H1 (cell line): Measurements from ENCODE around the gene DENND4A. TPM values are rescaled to one million over a fixed set of nuclear protein-coding genes. Genes with fewer than 3 reads are reported as not detected.

Experiments
- SIX5 ChIP-seq: IDR thresholded peaks from 2 replicates; pipeline ENCODE4 v1.6.1; 2011; ENCODE audit warnings: mild to moderate bottlenecking, low read depth, low read length
- polyA plus RNA-seq, 7 experiments: library from polyadenylated mRNA; depleted of rRNA in 3 of 7; stranded (reverse) in 5 of 7; unstranded in 2 of 7; fragments of >200 nt in 5 of 7; fragments of 200-250 nt in 2 of 7; gene quantifications; 1 replicate in 5 of 7; 2 replicates in 1 of 7; 4 replicates in 1 of 7; pipeline versions ENCODE4 v1.2.1 to v1.2.3, GENCODE V29; 2011 to 2013; ENCODE audit warnings: missing spikeins in 2 of 7, mixed read lengths in 2 of 7
- total RNA-seq: library from RNA; stranded (reverse); fragmentation: NEBNext Ultra II Directional; extraction: Animal tissue kit (Norgen Biotek cat#: 25700); gene quantifications from 2 replicates; pipeline ENCODE4 v1.2.1, GENCODE V29; 2021

The DENND4A gene
- total and polyA plus RNA-seq, 2 of the 8 experiments (the other 6 are each of a cell fraction or from before 2014, with no cell fraction given) = 1.3 to 4.7 TPM

DNA sequence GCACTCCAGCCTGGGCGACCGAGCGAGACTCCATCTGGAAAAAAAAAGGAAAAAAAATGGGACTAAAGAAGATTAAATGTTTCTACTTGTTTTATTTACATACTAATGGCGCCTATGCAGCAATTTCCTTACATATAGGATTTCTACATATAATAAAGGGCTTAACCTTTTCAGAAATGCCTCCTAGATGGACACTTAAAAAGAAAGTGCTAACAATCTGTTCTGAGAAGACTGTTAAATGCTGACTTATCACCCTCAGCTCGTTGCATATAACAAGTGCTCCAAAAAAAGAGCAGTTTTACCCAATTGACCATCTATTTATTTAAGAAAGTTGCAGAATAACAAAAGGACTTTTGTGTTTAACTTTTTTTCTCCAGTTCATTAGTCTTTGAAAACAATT, 32.7 kb downstream of the DENND4A start (continued):
- no peak for TF ChIP-seq SIX5
